PFSK-1 (cell line): ENCODE data around the gene PTBP1.

Source experiments
- FOXP2 ChIP-seq: optimal IDR thresholded peaks from 2 replicates; pipeline ENCODE3; 2011; ENCODE audit warnings: borderline replicate concordance, control low read depth, inconsistent platforms; ENCODE audit not compliant: insufficient read depth; ENCODE audit errors: extremely low read length, extremely low read depth
- REST ChIP-seq, 2 experiments: IDR thresholded peaks; 2 replicates each; pipeline versions ENCODE4 v1.6.1 to v1.8.0; 2011 to 2012; ENCODE audit warnings: low read depth in 2 of 2, low read length in 2 of 2, control low read depth in 1 of 2, inconsistent platforms in 1 of 2, mild to moderate bottlenecking in 1 of 2, moderate library complexity in 1 of 2; ENCODE audit not compliant: insufficient read depth in 1 of 2

- TF ChIP-seq FOXP2 (no peak), REST (IDR thresholded peaks at IDR 0.05; ENCODE audit: insufficient read depth in 1 of 2, low read depth in 2 of 2, low read length in 2 of 2) (no peak)
Observed at GRCh38 chr19:802498-803098, 5.3 kb downstream of the PTBP1 start.
